LNCaP clone FGC (cell line): ENCODE measurements around the gene FASLG.
A peak's percentile ranks its signal among the peaks of the same experiment; 100 is the strongest.

Experiments
- DNase-seq: peaks from one replicate; pipeline ENCODE4 v3.0.0-alpha.2; 2011; ENCODE audit warnings: low read depth
- H3K4me3 ChIP-seq: 2 replicates; pipeline ENCODE4 v1.5.1; 2011; ENCODE audit warnings: mild to moderate bottlenecking, low read depth, low read length, control low read depth
- TF ChIP-seq, protein P1 (sequence below): IDR thresholded peaks from 2 replicates; pipeline ENCODE4 v1.5.1; 2012; ENCODE audit warnings: mild to moderate bottlenecking; ENCODE audit not compliant: control insufficient read depth, insufficient read depth; ENCODE audit errors: extremely low read depth

The FASLG gene

DNA sequence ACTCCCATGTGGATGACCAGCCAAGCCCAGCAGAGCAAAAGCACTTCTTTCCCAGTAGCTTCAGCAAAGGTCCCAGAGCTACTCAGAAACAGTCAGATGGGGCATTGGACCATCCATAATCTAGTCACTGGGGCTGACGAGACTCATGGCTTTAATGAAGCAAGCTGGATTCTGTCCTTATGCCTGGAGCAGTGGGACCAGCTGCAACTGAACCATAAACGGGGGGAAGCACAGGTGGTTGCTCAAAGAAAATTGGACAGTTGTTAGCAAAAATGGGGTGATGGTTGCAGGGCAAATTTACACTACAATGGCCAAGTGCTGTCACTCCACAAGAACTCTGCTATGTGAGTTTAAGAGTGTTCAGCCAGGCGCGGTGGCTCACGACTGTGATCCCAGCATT, 17.4 kb upstream of the FASLG start:
- no peak for DNase-seq
- TF ChIP-seq, protein P1, sequence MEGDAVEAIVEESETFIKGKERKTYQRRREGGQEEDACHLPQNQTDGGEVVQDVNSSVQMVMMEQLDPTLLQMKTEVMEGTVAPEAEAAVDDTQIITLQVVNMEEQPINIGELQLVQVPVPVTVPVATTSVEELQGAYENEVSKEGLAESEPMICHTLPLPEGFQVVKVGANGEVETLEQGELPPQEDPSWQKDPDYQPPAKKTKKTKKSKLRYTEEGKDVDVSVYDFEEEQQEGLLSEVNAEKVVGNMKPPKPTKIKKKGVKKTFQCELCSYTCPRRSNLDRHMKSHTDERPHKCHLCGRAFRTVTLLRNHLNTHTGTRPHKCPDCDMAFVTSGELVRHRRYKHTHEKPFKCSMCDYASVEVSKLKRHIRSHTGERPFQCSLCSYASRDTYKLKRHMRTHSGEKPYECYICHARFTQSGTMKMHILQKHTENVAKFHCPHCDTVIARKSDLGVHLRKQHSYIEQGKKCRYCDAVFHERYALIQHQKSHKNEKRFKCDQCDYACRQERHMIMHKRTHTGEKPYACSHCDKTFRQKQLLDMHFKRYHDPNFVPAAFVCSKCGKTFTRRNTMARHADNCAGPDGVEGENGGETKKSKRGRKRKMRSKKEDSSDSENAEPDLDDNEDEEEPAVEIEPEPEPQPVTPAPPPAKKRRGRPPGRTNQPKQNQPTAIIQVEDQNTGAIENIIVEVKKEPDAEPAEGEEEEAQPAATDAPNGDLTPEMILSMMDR: no peak
- H3K4me3 ChIP-seq: no peak overlapping the region

DNA sequence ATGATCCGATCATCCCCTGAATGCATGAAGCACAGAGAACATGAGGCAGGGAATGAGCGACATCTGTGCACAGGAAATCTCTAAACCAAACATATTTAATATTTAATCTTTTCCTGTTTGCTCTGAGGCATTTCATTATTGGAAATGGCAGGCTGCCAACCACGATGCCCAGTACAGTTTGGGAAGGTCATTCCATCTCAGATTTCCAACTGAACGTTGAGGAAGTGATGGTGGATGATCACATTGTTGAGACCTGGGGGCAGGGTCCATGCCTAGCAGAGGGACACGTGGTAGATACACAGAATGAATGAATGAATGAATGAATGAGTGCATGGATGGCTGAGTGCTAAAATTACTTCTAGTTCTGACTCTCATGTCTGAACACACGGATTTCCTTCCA, 15.9 kb upstream of the FASLG start:
- TF ChIP-seq, protein P1: no peak
- no peak overlapping the region for H3K4me3 ChIP-seq
- DNase-seq: peak; percentile 41

DNA sequence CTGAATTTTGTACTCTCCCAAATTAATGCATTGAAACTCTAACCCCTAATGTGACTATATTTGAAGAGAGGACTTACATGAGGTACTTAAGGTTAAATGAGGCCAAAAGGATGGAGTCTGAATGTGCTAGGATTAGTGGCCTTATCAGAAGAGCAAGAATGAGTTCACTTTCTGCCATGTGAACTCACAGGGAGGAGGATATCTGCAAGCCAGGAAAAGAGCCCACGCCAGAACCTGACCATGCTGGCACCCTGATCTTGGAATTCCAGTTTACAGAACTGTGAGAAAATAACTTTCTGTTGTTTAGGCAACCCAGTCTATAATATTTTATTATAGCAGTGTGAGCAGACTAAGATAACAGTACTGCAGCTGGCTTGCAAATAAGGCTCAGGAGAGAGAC, 12.2 kb upstream of the FASLG start:
- no peak overlapping the region for H3K4me3 ChIP-seq
- TF ChIP-seq, protein P1: no peak
- DNase-seq: no peak

DNA sequence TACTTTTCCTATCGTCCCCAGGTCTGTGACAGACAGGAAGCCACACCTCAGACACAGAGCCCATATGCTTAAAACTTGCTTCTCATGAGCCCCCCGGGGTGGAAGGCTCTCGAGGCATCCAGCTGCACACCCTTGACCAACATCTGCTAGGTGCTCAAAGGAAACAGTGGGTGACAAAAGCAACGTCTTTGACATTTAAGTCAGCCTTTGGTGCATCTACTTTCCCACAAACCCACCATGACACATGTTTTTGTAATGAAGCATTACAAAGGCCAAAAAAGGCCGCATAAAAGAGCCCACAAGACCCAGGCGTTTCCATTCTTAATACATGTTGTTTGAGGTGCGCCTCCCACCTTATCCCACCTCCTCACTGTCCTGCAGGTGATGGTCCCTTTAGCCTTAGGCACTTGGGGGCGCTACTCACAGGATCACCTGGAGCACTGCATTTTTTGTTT, 11.8 kb upstream of the FASLG start:
- DNase-seq: no peak
- H3K4me3 ChIP-seq: no peak overlapping the region
- TF ChIP-seq, protein P1: no peak

DNA sequence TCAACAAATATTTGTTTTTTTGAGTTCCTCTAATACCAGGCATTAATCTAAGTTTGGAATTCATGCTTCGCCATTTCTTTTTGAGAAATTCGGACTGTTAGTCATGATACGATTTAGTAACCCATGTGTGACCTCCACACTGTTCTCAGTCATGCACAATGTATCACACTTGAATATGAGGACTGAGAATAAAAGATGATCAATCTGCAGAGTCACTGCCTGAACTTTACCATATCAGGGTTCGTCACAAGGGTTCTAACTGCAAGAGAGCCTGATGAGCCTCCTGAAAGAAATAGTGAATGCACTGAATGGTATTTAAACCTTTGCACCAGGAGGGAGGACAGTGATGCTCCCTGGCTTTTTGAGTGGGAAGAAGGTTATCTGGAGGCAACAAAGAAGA, 10.9 kb upstream of the FASLG start:
- H3K4me3 ChIP-seq: no peak overlapping the region
- TF ChIP-seq, protein P1: no peak
- no peak for DNase-seq

DNA sequence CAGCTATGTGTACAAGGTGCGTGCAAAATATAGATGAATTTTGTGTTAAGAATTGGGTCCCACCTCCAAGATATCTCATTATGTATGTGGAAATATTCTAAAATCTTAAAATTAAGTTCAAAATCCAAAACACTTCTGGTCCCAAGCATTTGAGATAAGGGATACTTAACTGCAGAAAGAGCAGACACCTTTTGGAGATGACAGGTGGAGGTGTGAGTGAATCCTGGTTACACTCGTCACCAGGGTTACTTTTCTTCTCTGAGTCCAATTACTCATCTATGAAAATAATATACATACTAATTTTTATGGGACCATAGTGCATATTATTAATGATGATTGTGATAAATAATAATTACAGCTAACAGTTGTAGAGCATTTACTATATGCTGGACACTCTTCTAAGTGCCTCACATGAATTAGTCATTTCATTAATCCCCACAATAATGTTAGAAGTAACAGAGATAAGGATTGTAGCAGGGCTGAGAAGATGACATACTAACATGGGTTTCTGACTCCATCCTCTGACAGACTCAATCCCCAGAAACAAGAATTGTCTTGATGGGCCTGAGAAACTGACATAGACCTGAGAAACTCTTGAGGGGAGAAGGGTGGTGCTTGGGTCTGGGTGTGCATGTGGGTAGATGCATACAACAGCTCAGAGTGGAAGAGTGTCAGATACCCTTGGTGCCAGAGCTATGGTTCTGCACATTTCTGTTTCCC, 8.3 kb upstream of the FASLG start:
- no peak overlapping the region for H3K4me3 ChIP-seq
- no peak for DNase-seq
- TF ChIP-seq, protein P1: no peak

DNA sequence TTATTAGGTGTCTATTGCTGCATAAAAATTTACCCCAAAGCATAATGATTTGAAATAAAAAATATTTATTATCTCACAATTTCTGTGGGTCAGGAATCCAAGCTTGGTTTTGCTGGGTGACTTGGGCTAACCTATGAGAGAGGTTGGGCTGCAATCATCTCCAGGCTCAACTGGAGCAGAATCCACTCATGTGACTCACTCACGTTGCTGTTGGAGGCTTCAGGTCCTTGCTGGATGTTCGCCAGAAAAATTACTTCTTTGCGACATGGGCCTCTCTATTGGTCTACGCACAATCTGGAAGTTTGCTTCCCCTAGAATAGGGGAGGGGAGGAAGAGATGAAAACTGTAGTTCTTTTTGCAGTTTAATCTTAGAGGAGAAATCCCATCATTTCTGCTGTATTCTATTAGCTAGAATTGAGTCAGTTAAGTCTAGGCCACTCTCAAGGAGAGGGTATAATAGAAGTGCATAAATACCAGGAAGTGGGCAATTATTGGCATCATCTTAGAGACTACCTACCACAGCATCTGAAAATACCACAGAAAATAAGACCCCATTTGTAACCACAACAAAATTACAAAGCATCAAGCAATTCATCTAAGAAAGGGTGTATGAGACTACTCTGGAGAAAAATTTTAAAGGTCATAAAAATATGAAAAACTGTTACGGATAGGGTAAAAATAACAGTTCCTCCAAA, 5.7 kb upstream of the FASLG start:
- no peak for DNase-seq
- TF ChIP-seq, protein P1: no peak

More for the DNA sequence above, 5.7 kb upstream of the FASLG start:
- H3K4me3 ChIP-seq: no peak overlapping the region
